AML-193 (cell line): Measurements from ENCODE around the gene KCNMA1.

Experiments
- DNase-seq, 2 experiments: peaks; one replicate each; lab custom pipeline; 2025; lab: John Stamatoyannopoulos, UW

Gene KCNMA1

GRCh38 chr10:77296534-77297392 lies 340.8 kb downstream of the KCNMA1 start:
- DNase-seq = no peak

GRCh38 chr10:77293773-77294172 lies 343.8 kb downstream of the KCNMA1 start:
- no peak for DNase-seq

- no peak for DNase-seq
These were observed 344.3 kb downstream of the KCNMA1 start for GRCh38 chr10:77293347-77293746.

GRCh38 chr10:77291596-77292505 lies 345.8 kb downstream of the KCNMA1 start:
- DNase-seq = no peak

GRCh38 chr10:77290528-77291155 lies 347.0 kb downstream of the KCNMA1 start:
- no peak for DNase-seq

GRCh38 chr10:77289790-77290189 lies 347.8 kb downstream of the KCNMA1 start:
- DNase-seq = no peak

GRCh38 chr10:77289027-77289501 lies 348.5 kb downstream of the KCNMA1 start:
- DNase-seq = no peak

GRCh38 chr10:77287647-77288120 lies 349.9 kb downstream of the KCNMA1 start:
- no peak for DNase-seq

GRCh38 chr10:77286531-77287508 lies 350.8 kb downstream of the KCNMA1 start:
- DNase-seq = no peak

- DNase-seq = no peak
These were observed 352.0 kb downstream of the KCNMA1 start for GRCh38 chr10:77285529-77286182.

- DNase-seq = no peak
These were observed 352.8 kb downstream of the KCNMA1 start for GRCh38 chr10:77284797-77285196.

GRCh38 chr10:77283326-77283725 lies 354.3 kb downstream of the KCNMA1 start:
- DNase-seq = no peak

- DNase-seq = no peak
These were observed 355.4 kb downstream of the KCNMA1 start for GRCh38 chr10:77282163-77282562.

- DNase-seq = no peak
These were observed 355.9 kb downstream of the KCNMA1 start for GRCh38 chr10:77281719-77282118.

- no peak for DNase-seq
These were observed 358.4 kb downstream of the KCNMA1 start for GRCh38 chr10:77279207-77279606.

GRCh38 chr10:77274046-77274795 lies 363.4 kb downstream of the KCNMA1 start:
- DNase-seq = no peak

- DNase-seq = no peak
These were observed 368.4 kb downstream of the KCNMA1 start for GRCh38 chr10:77269163-77269562.

GRCh38 chr10:77268721-77269120 lies 368.9 kb downstream of the KCNMA1 start:
- DNase-seq = no peak
